Peyer's patch (tissue), 4 donors: ENCODE results near the gene NOX1. TPM values are rescaled to one million over a fixed set of nuclear protein-coding genes. Genes with fewer than 3 reads are reported as not detected.
"Not testable (repeated sequence)": the region's sequence is repeated elsewhere in the genome, so short reads cannot be mapped to it uniquely, and the experiment has no call there.

Experiments used
- DNase-seq, 3 donors: peaks; one replicate each; pipeline ENCODE4 v3.0.0-alpha.2; 2017 to 2019
- H3K27ac ChIP-seq, 4 donors: fragments of 200-600 bp; sonication (generic); one replicate each; pipeline ENCODE4 v1.5.1; 2016 to 2019
- H3K27me3 ChIP-seq, 2 donors: fragments of 200-600 bp; sonication (generic); one replicate each; pipeline ENCODE4 v1.5.1; 2019
- H3K36me3 ChIP-seq, 3 donors: fragments of 200-600 bp; sonication (generic); one replicate each; pipeline ENCODE4 v1.5.1; 2016 to 2019
- H3K4me1 ChIP-seq, 4 donors: fragments of 200-600 bp; sonication (generic); one replicate each; pipeline ENCODE4 v1.5.1; 2016 to 2019
- H3K4me3 ChIP-seq, 4 donors: fragments of 200-600 bp; sonication (generic); 1 replicate in 3 of 4; 2 replicates in 1 of 4; pipeline ENCODE4 v1.5.1; 2016 to 2019; ENCODE audit warnings: mild to moderate bottlenecking in 1 of 4
- H3K9me3 ChIP-seq, 4 donors: fragments of 200-600 bp; sonication (generic); one replicate each; pipeline ENCODE4 v1.5.1; 2016 to 2019; ENCODE audit warnings: mild to moderate bottlenecking in 1 of 4
- POLR2A ChIP-seq, 2 donors: fragments of 450-650 bp; IDR thresholded peaks; one replicate each; pipeline ENCODE4 v1.5.1; 2017; ENCODE audit warnings: antibody characterized with exemption in 2 of 2, mild to moderate bottlenecking in 2 of 2, moderate library complexity in 2 of 2
- small RNA-seq, 2 donors: library from RNA; depleted of rRNA; stranded (forward); fragments of <200 nt; gene quantifications; one replicate each; pipeline ENCODE3, GENCODE V24; 2016
- total RNA-seq, 4 donors: library from RNA; depleted of rRNA; stranded (reverse); fragments of >200 nt; gene quantifications; one replicate each; pipeline ENCODE4 v1.1.0, GENCODE V29; 2016
- TF ChIP-seq, protein P1 (sequence below), 6 experiments: fragments of 450-650 bp in 4 of 6; fragments of 200-600 bp in 2 of 6; sonication (generic) in 1 of 6; IDR thresholded peaks; one replicate each; pipeline ENCODE4 v1.5.1; 2017 to 2019; ENCODE audit warnings: antibody characterized with exemption in 6 of 6, mild to moderate bottlenecking in 3 of 6, moderate library complexity in 1 of 6

NOX1 gene
- total RNA-seq, 4 donors from 2014 or later, result 0.88 to 2.7 (median 1.9) TPM; not detected in 1

DNA sequence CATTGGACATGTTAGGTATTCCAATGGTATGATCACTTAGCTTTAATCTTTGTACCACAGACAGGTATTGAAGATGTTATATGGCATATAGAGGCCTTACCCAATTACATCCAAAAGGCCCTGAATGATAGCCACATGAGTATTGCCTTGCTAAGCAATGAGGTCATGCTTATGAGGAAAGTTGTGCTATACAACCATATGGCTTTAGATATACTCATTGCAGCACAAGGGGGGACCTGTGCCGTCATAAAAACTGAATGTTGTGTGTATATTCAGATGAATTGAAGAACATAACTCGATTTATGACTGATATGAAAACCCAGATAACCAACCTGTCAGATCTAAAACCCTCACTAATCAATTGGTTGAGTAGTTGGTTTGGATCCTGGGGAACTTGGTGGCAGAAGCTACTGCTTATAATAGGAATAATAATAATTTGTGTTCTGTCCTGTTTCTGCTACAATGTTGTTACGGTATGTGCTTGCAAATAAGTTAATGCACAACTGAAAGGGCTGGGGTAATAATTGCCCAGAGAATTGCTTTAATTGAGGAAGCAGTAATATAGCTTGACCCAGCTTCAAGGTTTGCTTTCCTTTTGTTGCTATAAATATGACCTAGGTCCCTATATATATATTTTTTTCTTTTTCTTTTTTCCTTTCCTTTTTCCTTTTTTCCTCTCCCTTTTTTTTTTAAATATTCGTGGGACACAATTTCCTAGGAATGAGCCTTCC is 75.5 kb downstream of the NOX1 start:
- TF ChIP-seq, protein P1, sequence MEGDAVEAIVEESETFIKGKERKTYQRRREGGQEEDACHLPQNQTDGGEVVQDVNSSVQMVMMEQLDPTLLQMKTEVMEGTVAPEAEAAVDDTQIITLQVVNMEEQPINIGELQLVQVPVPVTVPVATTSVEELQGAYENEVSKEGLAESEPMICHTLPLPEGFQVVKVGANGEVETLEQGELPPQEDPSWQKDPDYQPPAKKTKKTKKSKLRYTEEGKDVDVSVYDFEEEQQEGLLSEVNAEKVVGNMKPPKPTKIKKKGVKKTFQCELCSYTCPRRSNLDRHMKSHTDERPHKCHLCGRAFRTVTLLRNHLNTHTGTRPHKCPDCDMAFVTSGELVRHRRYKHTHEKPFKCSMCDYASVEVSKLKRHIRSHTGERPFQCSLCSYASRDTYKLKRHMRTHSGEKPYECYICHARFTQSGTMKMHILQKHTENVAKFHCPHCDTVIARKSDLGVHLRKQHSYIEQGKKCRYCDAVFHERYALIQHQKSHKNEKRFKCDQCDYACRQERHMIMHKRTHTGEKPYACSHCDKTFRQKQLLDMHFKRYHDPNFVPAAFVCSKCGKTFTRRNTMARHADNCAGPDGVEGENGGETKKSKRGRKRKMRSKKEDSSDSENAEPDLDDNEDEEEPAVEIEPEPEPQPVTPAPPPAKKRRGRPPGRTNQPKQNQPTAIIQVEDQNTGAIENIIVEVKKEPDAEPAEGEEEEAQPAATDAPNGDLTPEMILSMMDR (IDR thresholded peaks at IDR 0.05), result no peak
- TF ChIP-seq POLR2A (IDR thresholded peaks at IDR 0.05), result no peak
- Histone ChIP-seq H3K9me3 (no peaks in the 10 kb centered on the region), H3K4me1 (no peaks in the 10 kb centered on the region), H3K27ac (peak overlapping the region in 3 of 4 donors; percentile 40 to 64 (median 54)), H3K27me3 (no peaks in the 10 kb centered on the region), H3K4me3 (no peak overlapping the region), H3K36me3 (no peaks in the 10 kb centered on the region)
- no peak for DNase-seq

DNA sequence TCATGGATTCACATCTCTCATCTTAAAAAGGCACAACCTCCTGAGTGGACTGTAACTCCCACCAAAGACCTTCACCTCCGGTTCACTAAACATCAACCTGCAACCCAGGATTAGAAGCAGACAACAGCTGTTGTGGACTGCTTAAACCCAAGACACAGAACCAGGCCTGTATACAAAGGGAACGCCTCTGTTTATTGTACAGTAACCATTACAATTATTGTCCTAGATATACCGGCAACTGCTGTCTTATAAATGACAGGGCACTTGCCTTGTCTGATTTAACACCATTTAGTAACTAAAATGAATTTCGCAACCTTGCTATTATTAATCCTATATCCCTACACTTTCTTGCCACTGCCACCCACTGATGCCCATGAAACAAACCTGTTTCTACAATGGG is 76.8 kb downstream of the NOX1 start:
- no peaks in the 10 kb centered on the region for H3K9me3 ChIP-seq
- H3K36me3 ChIP-seq, result no peaks in the 10 kb centered on the region
- no peaks in the 10 kb centered on the region for H3K27me3 ChIP-seq
- TF ChIP-seq, protein P1 (IDR thresholded peaks at IDR 0.05), result no peak
- TF ChIP-seq POLR2A (IDR thresholded peaks at IDR 0.05), result no peak
- no peak overlapping the region for H3K4me3 ChIP-seq
- no peaks in the 10 kb centered on the region for H3K4me1 ChIP-seq
- DNase-seq, result no peak
- peak overlapping the region in 1 of 4 donors; percentile 64 for H3K27ac ChIP-seq

DNA sequence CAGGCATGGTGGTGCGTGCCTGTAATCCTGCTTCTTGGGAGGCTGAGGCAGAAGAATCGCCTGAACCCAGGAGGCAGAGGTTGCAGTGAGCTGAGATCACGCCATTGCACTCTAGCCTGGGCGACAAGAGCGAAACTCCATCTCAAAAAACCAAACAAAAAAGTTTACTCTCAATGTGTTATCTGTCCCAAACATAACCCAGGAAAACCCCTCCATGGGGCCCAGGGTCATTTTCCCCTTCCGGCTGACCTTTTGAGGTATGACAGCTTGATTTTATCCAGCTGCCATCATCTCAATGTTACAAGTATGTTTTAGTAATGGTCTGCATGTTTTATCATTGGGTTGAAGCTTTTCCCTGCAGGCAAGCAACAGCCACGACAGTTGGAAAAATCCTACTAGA is 77.8 kb downstream of the NOX1 start:
- H3K4me3 ChIP-seq, H3K9me3 ChIP-seq, DNase-seq, H3K36me3 ChIP-seq, H3K27me3 ChIP-seq, H3K27ac ChIP-seq, H3K4me1 ChIP-seq: not testable (repeated sequence)

Small RNAs within 50 kb of the gene (small RNA-seq; reads per million reads assigned to genes)
- 0 reads per million in 2 donors for gene RF00411

Other genes with a start within 250 kb of the NOX1 start
- gene TSPAN6, start 237.6 kb downstream of the NOX1 start, total RNA-seq, result 10 to 100 TPM; 19.0 to 42.9 (median 29.9) TPM
- 10 to 100 TPM in 2 of 4 donors, 1 to 10 TPM in 2; 8.1 to 66.8 (median 11.2) TPM for gene SRPX2, start 230.2 kb downstream of the NOX1 start, total RNA-seq
- gene SYTL4, start 142.2 kb downstream of the NOX1 start, total RNA-seq, result 100 to 1,000 TPM in 1 of 4 donors, 10 to 100 TPM in 3; 17.7 to 102 (median 31.3) TPM
- 10 to 100 TPM; 20.1 to 30.1 (median 25.4) TPM for gene CSTF2, start 54.0 kb downstream of the NOX1 start, total RNA-seq
- 10 to 100 TPM in 3 of 4 donors, 1 to 10 TPM in 1; 5.0 to 63.7 (median 23.1) TPM for gene XKRX, start 54.6 kb upstream of the NOX1 start, total RNA-seq
- gene ARL13A, start 95.3 kb upstream of the NOX1 start, total RNA-seq, result not detected
- 10 to 100 TPM; 19.0 to 31.0 (median 27.4) TPM for gene TRMT2B, start 177.8 kb upstream of the NOX1 start, total RNA-seq
- gene TMEM35A, start 204.5 kb upstream of the NOX1 start, total RNA-seq, result 1 to 10 TPM in 1 of 4 donors, under 1 TPM in 1, not detected in 2; 0.67 to 2.1 TPM
- 1 to 10 TPM; 2.5 to 5.8 (median 3.1) TPM for gene CENPI, start 223.8 kb upstream of the NOX1 start, total RNA-seq